ENCODE results near the gene SCAMP1.
"Not testable (repeated sequence)": the region's sequence is repeated elsewhere in the genome, so short reads cannot be mapped to it uniquely, and the experiment has no call there.

Gene SCAMP1, protein sequence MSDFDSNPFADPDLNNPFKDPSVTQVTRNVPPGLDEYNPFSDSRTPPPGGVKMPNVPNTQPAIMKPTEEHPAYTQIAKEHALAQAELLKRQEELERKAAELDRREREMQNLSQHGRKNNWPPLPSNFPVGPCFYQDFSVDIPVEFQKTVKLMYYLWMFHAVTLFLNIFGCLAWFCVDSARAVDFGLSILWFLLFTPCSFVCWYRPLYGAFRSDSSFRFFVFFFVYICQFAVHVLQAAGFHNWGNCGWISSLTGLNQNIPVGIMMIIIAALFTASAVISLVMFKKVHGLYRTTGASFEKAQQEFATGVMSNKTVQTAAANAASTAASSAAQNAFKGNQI

DNA sequence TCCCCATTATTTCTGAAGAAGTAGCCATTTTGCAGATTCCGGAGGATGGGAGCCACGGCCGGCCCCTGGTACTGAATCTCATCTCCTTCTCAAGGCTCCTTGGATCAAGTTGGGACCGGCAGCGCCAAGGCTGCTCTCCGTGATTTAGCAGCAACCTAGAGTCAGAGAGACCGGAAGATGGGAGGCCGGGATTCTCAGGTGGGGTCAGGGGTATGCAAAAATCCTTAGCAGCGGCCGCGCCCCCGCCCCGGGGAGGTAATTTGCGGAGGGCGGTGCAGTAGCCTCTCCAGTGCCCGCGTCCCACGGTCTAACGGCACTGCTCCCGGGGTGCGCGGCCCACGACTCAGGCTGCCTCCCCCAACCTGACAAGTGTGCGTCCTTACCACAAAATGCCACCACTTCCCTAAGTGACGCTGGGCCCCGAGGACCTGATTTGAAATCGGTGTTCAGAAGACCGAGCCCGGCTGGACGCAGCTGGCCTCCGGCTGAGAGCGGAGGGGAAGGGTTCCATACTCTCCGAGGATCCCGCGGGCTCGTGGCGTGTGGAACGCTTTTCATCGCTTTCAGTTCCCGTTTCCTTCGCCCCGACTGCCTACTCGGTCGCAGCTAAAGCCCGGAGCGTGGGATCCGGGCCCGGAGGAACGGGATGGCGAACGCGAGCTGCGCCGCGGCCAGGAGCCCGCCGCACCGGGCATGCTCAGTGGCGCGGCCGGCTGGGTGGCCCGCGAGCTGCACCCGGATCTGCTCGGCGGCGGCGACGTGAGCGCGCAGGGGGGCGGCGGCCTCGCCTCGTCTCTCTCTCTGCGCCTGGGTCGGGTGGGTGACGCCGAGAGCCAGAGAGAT, at the start of gene SCAMP1:
Gene SCAMP1, plus strand, starts transcription at position 787 of the 843 bp plus-strand sequence. Its CDS starts 55 bp downstream, at position 842.
- DNase-seq, result peak; percentile 97

DNA sequence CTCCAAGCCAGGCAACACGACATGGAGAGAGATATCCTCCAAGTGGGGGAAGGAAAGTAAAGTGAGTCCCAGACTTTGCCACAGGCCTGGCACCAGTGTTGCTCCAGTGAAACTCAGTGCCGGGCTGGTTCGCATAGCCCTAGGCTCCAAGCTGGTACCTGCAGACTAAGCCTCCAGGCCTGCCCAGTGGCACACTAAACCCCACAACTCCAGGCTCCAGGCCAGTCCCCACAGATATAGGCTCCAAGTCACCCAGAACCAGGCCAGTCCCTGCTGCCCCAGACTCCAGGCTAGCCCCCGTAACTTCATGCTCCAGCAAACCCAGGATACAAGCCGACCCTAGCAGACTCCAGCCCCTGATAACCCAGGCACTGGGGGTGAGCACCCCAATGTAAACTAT, 42.9 kb upstream of the SCAMP1 start:
- no peak for DNase-seq

DNA sequence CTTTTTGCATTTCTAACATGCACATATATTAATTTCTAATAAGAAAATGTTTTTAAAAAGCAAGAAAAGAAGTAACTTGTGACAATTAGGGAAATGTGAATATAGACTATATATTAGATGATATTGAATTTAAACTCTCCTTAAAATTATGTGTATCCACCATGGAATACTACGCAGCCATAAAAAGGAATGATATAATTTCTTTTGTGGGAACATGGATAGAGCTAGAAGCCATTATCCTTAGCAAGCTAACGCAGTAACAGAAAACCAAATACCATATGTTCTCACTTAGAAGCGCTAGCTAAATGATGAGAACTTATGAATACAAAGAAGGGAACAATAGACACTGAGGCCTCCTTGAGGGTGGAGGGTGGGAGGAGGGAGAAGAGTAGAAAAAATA, 42.1 kb upstream of the SCAMP1 start:
- no peak for DNase-seq

DNA sequence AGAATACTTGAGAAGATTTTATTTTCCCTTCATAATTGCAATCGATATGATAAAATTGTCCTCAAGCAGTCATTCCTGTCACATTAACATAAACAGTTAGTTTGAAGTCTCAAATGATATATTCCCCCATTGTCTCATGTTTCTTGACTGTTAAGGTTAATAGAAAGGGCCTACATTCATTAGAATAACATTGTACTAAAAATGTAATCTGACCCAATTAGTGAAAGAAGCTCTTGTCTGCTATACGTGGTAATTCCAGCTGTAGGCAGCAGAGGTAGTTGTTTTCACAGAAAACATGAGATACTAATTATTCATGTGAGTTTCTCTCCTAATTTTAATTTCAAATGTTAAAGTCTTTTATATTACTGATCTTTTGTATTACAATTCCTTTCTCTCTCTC, 40.0 kb upstream of the SCAMP1 start:
- no peak for DNase-seq

DNA sequence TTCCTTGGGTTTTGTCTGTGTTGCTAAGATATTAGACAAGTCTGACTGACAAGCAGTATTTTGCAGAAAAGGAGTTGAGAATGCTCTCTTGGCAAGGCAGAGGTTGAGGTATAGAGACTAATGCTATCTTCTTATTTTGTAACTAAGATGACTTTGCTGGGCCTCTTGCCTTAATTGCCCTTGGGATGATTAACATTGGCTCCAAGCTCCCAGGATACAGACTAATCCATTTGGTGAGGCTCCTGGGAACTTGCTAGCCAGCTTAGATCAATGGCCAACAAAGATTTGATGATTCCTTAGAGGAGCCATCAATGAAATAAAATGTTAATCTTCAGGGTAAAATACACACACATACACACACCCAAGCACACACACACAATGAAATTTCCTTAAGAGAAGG, 37.2 kb upstream of the SCAMP1 start:
- no peak for DNase-seq

DNA sequence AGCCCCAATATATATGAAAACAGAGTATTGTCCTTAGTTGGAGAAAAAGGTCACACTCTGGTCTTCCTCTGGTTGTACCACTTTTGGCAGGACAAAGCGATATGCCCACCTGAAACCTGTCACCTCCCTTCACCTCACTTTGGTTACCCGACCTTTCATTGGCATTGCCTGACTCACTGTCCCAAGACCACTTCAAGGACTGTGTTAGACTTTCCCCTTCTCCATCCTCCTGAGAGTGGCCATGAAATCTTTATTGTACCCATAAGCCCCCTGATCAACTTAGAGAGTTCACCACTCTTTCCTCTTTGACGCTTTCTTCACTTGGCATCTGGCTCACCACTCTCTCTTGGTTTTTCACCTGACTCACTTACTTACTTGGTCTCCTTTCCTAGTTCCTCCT, 33.5 kb upstream of the SCAMP1 start:
- DNase-seq, result no peak

DNA sequence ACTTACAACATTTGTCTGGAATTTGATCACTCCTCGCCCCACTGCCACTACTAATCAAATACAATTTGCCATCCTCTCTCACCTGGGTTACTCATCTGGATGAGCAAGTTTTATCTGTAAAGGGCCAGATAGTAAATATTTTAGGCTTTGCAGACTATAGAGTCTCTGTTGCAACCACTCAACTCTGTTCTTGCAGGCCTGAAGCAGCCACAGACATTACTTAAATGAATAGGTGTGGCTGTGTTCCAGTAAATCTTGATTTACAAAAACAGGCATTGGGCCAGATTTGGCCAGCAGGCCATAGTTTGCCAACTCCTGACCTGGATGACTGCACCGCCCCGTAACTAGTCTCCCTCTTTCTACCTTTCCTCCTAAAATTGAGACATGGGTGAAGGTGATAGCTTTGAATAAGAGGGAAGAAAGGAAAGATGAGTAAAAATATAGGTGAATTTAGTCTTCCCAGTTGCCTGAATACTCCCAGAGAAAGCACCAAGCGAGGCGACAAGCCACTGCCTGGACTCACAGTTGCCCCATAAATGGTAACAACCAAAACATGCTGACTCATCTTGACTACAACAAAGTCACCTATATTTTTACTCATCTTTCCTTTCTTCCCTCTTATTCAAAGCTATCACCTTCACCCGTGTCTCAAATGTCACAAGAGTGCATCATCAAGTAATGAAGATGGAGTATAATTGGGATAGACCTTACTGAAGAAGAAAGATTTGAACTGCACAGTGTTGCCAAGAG, 32.5 kb upstream of the SCAMP1 start:
- no peak for DNase-seq

DNA sequence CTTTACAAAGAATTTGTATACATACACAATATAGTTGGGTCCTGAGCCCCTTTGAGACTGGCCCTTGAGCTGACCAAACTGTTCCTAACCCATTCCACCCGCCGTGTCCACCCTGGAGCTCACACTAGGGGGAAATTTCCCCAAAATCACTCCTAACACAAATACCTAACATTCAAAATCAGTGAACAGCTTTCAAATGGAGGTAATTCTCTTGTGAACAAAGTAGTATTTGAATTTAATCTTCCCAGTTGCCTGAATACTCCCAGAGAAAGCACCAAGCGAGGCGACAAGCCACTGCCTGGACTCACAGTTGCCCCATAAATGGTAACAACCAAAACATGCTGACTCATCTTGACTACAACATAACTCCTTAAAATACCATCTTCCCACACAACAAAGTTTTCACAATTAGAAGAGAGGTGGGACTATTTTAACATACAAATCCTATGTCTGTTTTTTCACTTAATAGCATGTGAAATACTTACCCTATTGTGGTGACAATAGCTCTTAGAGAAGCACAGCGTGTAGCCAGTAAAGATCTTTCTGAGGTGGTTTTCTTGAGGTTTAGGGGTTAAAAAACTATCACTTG, 31.7 kb upstream of the SCAMP1 start:
- DNase-seq, result no peak

DNA sequence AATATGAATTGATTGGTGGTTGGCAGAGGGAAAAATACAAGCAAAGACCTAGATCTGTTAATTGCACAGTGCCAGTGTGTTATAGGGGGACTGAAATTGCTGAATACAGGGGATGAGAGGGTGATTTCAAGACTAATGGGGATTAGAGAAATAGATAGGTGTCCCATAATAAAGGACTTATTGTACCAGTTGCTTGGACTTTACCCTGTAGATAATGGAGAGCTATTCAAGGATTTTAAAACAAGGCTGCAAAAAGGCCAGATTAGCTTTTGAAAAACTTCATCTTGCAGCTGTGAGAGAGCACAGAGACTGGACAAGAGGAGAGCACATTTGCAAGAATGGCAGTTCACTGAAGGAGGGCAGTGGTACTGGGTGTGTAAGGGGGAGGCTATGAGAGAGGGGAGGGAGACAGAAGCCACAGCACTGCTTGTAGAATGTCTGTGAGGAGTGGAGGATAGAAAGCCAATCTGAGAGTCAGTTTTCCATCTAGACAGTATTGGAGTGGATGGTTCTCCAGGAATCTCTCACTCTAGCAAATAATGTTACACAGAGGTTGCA, 28.8 kb upstream of the SCAMP1 start:
- no peak for DNase-seq

DNA sequence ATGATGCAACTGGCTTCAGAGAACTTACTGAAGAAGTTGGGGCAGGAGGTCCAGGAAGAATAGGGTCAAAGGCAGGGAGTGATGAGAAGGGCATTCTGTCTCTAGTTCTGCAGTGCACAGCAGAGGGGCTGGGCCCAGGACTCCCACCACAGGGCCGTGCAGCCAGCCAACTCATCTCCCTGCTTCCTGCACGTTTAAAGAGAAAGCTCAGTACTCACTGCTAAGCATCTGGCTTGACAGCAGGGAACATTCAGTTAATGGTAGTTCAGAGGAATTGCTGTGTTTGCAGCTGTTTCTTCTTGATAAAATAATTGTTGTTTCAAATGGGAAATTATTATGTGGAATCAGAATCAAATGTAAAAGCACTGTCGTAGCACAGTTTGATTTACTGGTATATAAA, 25.6 kb upstream of the SCAMP1 start:
- DNase-seq, result no peak

DNA sequence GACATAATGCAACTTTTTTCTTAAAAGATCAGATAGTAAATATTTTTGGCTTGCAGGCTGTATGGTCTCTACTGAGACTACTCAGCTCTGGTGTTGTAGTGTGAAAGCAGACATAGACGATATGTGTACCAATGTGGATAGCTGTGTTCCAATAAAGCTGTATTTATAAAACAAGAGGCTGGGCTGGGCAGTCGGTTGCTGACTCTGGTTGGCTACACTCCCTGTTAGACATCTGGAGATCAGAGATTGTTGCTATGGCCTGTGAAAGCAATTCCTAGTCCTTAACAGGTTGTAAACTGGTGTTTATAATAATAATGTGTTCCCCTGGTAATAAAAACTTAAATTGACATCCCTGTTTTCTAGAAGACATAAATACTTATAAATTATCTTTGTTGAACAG, 24.4 kb upstream of the SCAMP1 start:
- DNase-seq, result no peak

DNA sequence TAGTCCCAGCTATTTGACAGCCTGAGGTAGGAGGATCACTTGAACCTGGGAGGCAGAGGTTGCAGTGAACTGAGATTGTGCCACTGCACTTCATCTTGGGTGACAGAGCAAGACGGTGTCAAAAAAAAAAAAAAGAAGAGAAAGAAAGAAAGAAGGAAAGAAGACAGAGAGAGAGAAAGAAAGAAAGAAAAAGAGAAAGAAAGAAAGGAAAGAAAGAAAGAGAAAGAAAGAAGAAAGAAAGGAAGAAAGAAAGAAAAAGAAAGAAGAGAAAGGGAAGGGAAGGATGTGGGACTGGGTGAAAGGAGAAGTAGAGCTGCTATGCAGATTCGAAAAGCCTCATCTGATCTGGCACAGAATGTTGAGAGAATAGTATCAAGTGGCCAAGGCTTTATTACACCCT, 23.7 kb upstream of the SCAMP1 start:
- DNase-seq, result no peak

DNA sequence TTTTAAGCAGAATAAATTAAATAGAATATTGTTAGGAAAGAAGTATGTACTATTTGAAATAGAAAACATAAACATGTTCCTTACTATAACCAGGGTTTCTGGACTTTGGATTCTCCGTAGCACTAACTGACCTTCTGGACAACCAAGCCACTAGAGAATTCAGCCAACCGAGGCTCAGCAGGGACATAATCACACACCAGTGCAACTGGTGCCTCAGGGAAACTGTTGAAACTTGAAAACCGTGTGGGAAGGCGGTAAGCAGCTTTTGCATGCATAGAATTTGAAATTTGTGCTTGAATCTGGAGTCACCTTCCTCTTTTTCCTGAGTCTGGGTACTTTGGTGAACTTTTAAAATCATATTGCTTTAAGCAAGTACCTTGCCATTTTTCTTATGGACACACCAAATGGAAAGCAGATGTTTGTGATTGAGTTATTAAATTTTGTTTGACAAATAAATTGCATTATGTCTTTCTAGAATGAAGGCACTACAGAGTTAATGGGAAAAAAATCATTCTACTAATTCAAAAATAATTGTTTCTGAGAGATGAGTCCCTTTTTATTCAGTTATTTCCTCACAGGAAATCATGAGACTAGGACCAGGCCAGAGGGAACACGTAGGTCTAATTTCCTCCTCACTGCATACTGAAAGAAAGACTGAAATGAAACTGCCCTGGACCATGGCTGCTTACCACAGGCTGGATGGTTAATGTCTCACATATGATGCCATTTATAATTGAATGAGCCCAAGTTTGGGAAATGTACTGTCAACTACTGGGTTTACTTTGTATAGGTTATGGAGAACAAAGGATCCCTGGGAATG, 20.6 kb upstream of the SCAMP1 start:
- DNase-seq, result no peak

DNA sequence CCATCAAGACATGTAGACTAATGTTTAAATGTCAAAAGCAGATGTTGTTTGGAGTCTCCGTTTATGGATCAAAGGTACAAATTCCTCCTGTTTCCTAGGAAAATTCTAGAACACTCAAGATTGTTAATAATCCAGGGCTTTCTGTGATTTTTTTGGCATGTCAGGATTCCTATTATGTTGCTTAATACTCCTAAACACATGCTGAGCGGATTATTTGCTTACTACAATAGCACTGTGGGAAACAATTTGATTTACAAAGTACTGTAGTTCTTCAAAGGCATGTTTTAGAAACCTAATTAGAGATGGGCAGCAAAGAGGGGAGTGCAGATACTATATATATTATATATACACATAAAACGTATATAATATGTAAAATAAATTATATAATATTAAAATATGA, 19.0 kb upstream of the SCAMP1 start:
- no peak for DNase-seq

DNA sequence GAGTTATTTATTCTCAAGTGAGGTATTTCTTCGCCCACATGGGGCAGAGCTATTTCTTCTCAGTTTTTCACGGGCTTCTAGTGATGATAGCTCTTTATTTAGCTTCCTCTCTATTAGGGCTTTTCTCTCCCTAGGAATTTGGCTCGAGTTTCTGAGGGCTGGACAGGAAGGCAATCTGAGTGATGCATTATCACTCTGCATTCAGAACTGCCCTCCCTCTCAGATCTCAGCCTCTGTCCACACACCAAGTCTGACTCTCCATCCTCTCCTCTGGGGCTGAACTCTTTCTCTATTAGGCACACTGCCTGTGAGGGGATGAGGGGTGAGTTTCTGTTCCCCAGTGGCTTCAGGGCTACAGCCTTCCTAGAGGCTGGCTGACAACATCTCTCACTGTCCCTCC, 14.9 kb upstream of the SCAMP1 start:
- no peak for DNase-seq

DNA sequence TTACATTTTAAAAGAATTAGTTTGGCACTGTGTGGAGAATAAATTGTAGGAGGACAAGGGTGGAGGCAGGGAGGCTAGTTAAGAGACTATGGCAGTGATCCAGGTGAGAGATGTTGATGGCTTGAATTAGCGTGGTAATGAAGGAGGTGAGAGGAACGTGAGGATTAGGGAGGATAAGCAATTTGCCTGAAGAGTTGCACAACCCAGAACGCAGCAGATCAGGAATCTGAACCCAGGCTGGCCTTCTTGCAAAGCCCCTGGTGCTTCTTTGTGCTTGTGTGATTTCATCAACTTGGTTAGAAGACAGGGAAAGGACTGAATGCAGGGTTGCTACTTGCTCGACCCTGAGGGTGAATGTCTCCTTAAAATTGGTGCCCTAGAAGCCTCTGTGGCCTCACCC, 6.9 kb upstream of the SCAMP1 start:
- no peak for DNase-seq

DNA sequence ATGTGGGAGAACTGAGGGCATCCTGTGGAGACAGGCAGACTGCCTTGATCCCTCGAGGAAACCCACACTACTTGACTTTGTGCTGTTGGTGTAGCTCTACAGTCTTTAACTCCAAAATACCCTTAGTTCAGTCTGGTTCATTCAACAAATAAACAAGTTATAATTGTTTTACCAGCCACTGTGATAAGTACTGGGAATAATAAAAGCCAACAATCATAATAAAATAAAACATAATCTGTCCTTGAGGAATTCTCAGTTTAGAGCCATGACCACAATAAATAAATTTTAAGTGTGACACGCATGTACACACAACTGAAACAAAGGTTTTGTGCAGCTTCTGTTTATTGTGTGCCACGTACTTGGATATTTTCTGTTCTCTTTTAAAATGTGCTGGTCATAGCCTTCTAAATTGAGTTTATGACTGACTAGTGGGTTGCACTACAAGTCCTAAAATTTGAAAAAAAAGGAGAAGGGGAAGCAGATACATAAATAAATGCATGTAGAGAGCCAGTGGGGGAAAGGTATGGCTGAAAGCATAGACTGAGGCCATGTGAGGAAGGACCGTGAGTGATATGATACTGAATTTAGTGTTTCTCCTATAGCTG, 6.2 kb upstream of the SCAMP1 start:
- DNase-seq, result no peak

DNA sequence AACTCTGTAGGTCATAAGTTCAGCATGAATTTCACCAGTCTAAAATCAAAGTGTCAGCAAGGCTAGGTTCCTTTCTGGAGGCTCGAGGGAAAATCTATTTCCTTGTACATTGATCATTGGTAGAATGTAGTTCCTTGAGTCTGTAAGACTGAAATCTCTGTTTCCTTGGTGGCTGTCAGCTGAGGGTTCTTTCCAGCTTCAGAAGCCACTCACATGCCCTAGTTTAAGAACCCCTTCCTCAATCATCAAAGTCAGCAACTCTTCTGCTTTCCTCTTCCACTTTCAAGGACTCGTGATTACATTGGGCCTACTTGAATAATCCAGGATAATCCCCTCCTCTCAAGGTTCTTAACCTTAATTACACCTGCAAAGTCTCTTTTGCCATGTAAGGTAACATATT, 4.9 kb upstream of the SCAMP1 start:
- no peak for DNase-seq

DNA sequence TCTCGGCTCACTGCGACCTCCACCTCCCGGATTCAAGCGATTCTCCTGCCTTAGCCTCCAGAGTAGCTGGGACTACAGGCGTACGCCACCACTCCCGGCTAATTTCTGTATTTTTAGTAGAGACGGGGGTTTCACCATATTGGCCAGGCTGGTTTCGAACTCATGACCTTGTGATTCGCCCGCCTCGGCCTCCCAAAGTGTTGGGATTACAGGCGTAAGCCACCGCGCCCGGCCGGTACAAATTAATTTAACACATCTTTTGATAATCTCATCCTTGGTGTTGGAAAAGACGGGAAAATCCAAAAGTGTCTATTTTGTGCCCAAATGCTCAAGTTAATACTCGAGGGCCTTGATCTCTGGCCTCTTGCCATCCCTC, 974 bp upstream of the SCAMP1 start:
- not testable (repeated sequence) for DNase-seq

DNA sequence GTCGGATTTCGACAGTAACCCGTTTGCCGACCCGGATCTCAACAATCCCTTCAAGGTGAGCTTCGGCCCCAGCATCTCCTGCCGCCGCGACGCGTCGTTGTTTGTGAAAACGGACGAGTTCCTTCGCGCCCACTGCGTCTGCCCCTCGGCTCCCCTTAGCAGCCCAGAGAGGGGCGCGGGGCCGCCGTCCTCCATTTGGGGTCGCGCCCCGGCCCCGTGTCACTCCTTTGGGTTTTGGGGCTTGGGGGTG, 182 bp downstream of the SCAMP1 start:
- DNase-seq, result no peak

DNA sequence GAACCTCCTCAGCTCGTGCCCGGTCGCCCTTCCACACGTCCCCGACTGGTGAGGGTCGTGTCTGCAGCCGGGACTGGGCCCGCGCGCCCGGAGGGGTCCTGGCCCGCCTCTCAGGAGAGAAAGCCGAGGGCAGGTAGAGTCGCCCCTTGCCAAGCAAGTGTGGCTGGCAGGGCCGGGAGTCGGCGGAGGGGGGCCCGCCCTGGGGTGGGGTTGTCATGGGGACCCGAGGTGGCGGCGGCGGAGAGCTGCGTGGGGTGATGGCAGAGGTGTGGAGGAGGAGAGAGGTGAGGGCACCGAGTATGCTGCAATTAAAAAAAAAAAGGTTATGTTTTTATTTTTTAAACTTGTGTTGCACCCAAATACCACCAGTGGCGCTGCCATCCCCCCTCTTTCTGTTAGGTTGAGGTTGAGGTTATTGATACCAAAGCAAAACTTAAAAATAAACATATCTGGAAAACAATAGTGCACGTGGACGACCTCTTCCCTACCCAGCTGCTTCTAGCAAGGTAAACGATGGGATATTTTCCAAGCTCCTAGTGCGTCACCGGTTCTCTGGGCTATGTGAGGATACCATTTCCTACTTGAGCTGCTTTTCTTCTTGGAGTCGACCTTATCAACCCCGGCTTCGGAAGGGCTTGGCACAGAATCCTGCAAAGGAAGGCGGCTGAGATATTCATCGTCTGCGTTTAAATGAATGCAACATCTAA, 660 bp downstream of the SCAMP1 start:
- peak; percentile 89 for DNase-seq
